ENCODE results near the gene DOCK8. TPM values are rescaled to one million over a fixed set of nuclear protein-coding genes. Genes with fewer than 3 reads are reported as not detected.

The DOCK8 gene
- total and polyA plus RNA-seq, 2 of the 4 experiments (the other 2 are of a cell fraction), result not detected

GRCh38 chr9:488448-488847, 273.8 kb downstream of the DOCK8 start:
- H4K5ac ChIP-seq (ENCODE audit: low read depth, low read length), result no peak overlapping the region
- no peaks in the 10 kb centered on the region for H3K36me3 ChIP-seq (ENCODE audit: control insufficient read depth, insufficient read depth, low read length)
- WGBS, 2 experiments (ENCODE audit: extremely low coverage in 2 of 2, insufficient read length in 1 of 2), result no CpG with 5 or more reads among the region's 2 CpGs
- H4K8ac ChIP-seq (ENCODE audit: low read depth in 2 of 2, low read length in 2 of 2), result no peak overlapping the region
- H3K9me1 ChIP-seq (ENCODE audit: insufficient read depth, low read length), result no peaks in the 10 kb centered on the region
- no peaks in the 10 kb centered on the region for H4K20me1 ChIP-seq (ENCODE audit: insufficient read depth, low read length)
- no peak overlapping the region for H3K4ac ChIP-seq (ENCODE audit: low read depth, low read length)
- H2BK5ac ChIP-seq (ENCODE audit: low read depth, low read length, poor library complexity, severe bottlenecking), result no peak overlapping the region
- H2BK120ac ChIP-seq (ENCODE audit: low read depth, low read length), result no peak overlapping the region
- H2AFZ ChIP-seq (replicated peaks; ENCODE audit: low read length, poor library complexity), result no peak overlapping the region
- no peaks in the 10 kb centered on the region for H3K79me1 ChIP-seq (ENCODE audit: low read depth in 1 of 2, low read length in 2 of 2)
- TF ChIP-seq MAFK (IDR thresholded peaks at IDR 0.05; ENCODE audit: low read depth, low read length) (no peak), FOS (IDR thresholded peaks at IDR 0.05; ENCODE audit: low read depth, low read length) (no peak), CTCF (conservative IDR thresholded peaks at IDR 0.05; ENCODE audit: low read depth, low read length) (no peak), ELK1 (IDR thresholded peaks at IDR 0.05; ENCODE audit: borderline replicate concordance, low read depth, low read length) (no peak)
- no peak overlapping the region; the same call in 1 of the 2 replicates for H3K18ac ChIP-seq (ENCODE audit: low read depth, low read length)
- no peaks in the 10 kb centered on the region; the same call in 1 of the 2 replicates for H3K9me3 ChIP-seq (ENCODE audit: control insufficient read depth, insufficient read depth, low read length)
- H3K9ac ChIP-seq (ENCODE audit: low read depth, low read length), result no peak overlapping the region
- no peak for ATAC-seq (ENCODE audit: low read depth)
- H3K23ac ChIP-seq (ENCODE audit: low read depth, low read length), result no peak overlapping the region
- no peak overlapping the region for H3K14ac ChIP-seq (replicated peaks; ENCODE audit: low read depth, low read length)
- H2BK20ac ChIP-seq (ENCODE audit: low read depth, low read length), result no peak overlapping the region
- dilution Hi-C loops (cut with HindIII; ENCODE audit: low sequenced_read_pairs, unreplicated experiment), result no loop called here
- CTCF ChIA-PET, result no interaction called here
- in situ Hi-C loops (cut with MboI; ENCODE audit: low sequenced_read_pairs), result no loop called here
- no peak overlapping the region for H3K27ac ChIP-seq (ENCODE audit: insufficient read depth, low read length)
- no peak overlapping the region for H3K4me2 ChIP-seq (ENCODE audit: low read depth, low read length)
- no peak overlapping the region for H4K91ac ChIP-seq (ENCODE audit: insufficient read depth, low read depth, low read length)
- H3K56ac ChIP-seq (ENCODE audit: extremely low read depth, insufficient read depth, low read length), result no peak overlapping the region
- no peak overlapping the region for H2BK15ac ChIP-seq (ENCODE audit: low read depth, low read length)
- BruUV-seq (replicated peaks), result no TSS peak
- intact Hi-C loops (cut with micrococcal nuclease), result no loop called here
- no peak for DNase-seq
- no peak overlapping the region for H3K4me3 ChIP-seq (ENCODE audit: insufficient read depth, low read depth, low read length)
- H3K27me3 ChIP-seq (ENCODE audit: control insufficient read depth, insufficient read depth, low read length), result peaks cover 8% of the 10 kb centered on the region
- no peaks in the 10 kb centered on the region for H3K4me1 ChIP-seq (ENCODE audit: control insufficient read depth, insufficient read depth, low read length)
- POLR2A ChIA-PET (ENCODE audit: unreplicated experiment), result no interaction called here
- no peak overlapping the region for H2AK9ac ChIP-seq (replicated peaks; ENCODE audit: low read depth, low read length, poor library complexity)
- no peak overlapping the region for H2AK5ac ChIP-seq (ENCODE audit: low read depth, low read length)
